Panc1 (cell line): ENCODE data around the gene EPHA7. TPM values are rescaled to one million over a fixed set of nuclear protein-coding genes. Genes with fewer than 3 reads are reported as not detected.

ENCODE experiments used
- ATAC-seq: fragments of 200-7000 bp; cut with Tn5 transposase; 2 replicates; pipeline ENCODE4 v1.9.1; 2020; ENCODE audit warnings: mild to moderate bottlenecking, moderate library complexity
- BruUV-seq: library from RNA; stranded (reverse); fragments of 400-500 nt; replicated peaks from 2 replicates; lab custom pipeline; 2021; lab: Mats Ljungman, UMichigan
- CTCF ChIA-PET: fragments of 300-600 bp; sonication (Branson Sonifier 250); formaldehyde crosslinking; loops from one replicate; lab custom pipeline; 2022; ENCODE audit warnings: antibody characterized with exemption; lab: Charles Lee
- POLR2A ChIA-PET: fragments of 300-600 bp; sonication (Branson Sonifier 250); formaldehyde crosslinking; loops from one replicate; lab custom pipeline; 2022; ENCODE audit warnings: antibody characterized with exemption; lab: Charles Lee
- DNase-seq: peaks from one replicate; pipeline ENCODE4 v3.0.0-alpha.2; 2010; ENCODE audit warnings: low read depth, low spot score
- H3K27ac ChIP-seq: 2 replicates; pipeline ENCODE4 v1.5.1; 2011; ENCODE audit warnings: mild to moderate bottlenecking, low read length, inconsistent platforms
- H3K27me3 ChIP-seq: fragments of 200-500 bp; sonication (Bioruptor generic); 2 replicates; pipeline ENCODE4 v1.6.0; 2014; ENCODE audit warnings: low read length, inconsistent platforms; ENCODE audit not compliant: control insufficient read depth, insufficient read depth
- H3K36me3 ChIP-seq: fragments of 200-500 bp; sonication (Bioruptor generic); 2 replicates; pipeline ENCODE4 v1.5.1; 2014; ENCODE audit warnings: inconsistent platforms, mild to moderate bottlenecking, low read length, moderate library complexity; ENCODE audit not compliant: control insufficient read depth, insufficient read depth
- H3K4me1 ChIP-seq: 2 replicates; pipeline ENCODE4 v1.5.1; 2011; ENCODE audit warnings: inconsistent platforms, mild to moderate bottlenecking, low read length, moderate library complexity; ENCODE audit not compliant: control insufficient read depth, insufficient read depth
- H3K4me3 ChIP-seq, 2 experiments: 2 replicates each; pipeline ENCODE4 v1.5.1; 2011 to 2012; ENCODE audit warnings: low read depth in 2 of 2, low read length in 2 of 2, mild to moderate bottlenecking in 2 of 2, inconsistent platforms in 1 of 2, moderate library complexity in 1 of 2
- H3K9me3 ChIP-seq: fragments of 200-500 bp; sonication (Bioruptor generic); 2 replicates; pipeline ENCODE4 v1.5.1; 2014; ENCODE audit warnings: low read depth, mild to moderate bottlenecking, inconsistent platforms, low read length, moderate library complexity; ENCODE audit not compliant: control insufficient read depth, insufficient read depth
- POLR2AphosphoS5 ChIP-seq: IDR thresholded peaks from 2 replicates; pipeline ENCODE4 v1.6.1; 2012; ENCODE audit warnings: mild to moderate bottlenecking, low read depth, low read length, moderate library complexity
- SIN3A ChIP-seq: IDR thresholded peaks from 2 replicates; pipeline ENCODE4 v1.6.1; 2012; ENCODE audit warnings: low read depth, mild to moderate bottlenecking, low read length, moderate library complexity, borderline replicate concordance; ENCODE audit not compliant: insufficient read depth
- TCF7L2 ChIP-seq: IDR thresholded peaks from 2 replicates; pipeline ENCODE4 v1.6.1; 2011; ENCODE audit warnings: mild to moderate bottlenecking, low read depth, low read length, inconsistent platforms
- in situ Hi-C: cut with HindIII; loops from 2 replicates; pipeline ENCODE4 v1.10.0; 2016; ENCODE audit warnings: low sequenced_read_pairs, low pct_unique_long_range_greater_than_20kb
- intact Hi-C: fragments of 100-400 bp; cut with micrococcal nuclease; formaldehyde crosslinking; loops from one replicate; pipeline ENCODE4 v1.10.0; 2022; ENCODE audit not compliant: unreplicated experiment
- total RNA-seq: library from RNA; stranded (reverse); gene quantifications from one replicate; pipeline ENCODE4 v1.2.1, GENCODE V29; 2021; ENCODE audit not compliant: unreplicated experiment
- TF ChIP-seq, protein P1 (sequence below): fragments of 450-650 bp; IDR thresholded peaks from 2 replicates; pipeline ENCODE4 v1.5.1; 2017; ENCODE audit warnings: mild to moderate bottlenecking
- TF ChIP-seq, protein P2 (sequence below), 2 experiments: IDR thresholded peaks; 2 replicates each; pipeline ENCODE4 v1.6.1; 2011 to 2012; ENCODE audit warnings: low read depth in 2 of 2, control low read depth in 1 of 2, low read length in 1 of 2, mild to moderate bottlenecking in 1 of 2, moderate library complexity in 1 of 2; ENCODE audit not compliant: insufficient read depth in 1 of 2

Gene EPHA7
- total RNA-seq, 1 experiment from 2014 or later, result 8.6 TPM

DNA sequence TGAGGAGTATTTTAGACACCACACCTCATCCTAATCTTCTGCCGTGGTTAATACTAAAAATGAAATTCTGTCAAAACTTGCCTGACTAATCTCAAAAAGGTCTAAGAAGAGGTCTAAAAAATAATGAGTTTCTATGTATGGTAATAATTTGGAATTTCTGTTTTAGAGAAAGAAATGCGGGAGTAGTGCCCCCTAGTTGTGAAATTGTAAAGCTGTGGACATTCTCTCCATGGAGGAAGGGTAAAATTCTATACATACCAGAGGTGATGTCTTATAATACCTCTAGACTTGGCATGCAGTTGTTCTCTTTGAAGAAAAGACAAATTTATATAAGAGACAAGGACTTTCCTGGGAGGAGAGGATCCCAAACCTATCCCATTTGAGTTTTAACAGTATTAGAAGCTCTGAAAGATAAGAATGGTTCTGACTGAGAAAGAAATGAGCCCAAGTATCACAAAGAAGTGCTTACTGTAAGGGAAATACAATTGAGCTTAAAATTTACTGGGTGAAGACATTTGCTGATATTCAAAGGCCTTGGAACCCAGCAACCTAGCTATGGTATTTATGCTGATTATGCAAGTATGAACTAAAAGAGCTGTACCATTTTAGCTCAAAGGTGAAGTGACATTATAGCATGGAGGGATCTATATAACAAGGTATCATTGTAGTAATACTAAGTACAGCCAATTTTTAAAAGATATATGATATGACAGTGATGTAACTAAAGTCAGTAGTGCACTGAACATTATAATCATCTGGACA lies 5.1 kb upstream of the EPHA7 start:
- H3K36me3 ChIP-seq, result no peaks in the 10 kb centered on the region; the same call in 1 of the 2 replicates
- DNase-seq (no peak), ATAC-seq (no peak)
- in situ Hi-C loops (no loop called here), intact Hi-C loops (loop anchor here (10.0 kb wide), 3 partner anchors 360 to 830 kb away; no protein-coding TSS in a partner anchor)
- no TSS peak for BruUV-seq
- H3K27me3 ChIP-seq, result peaks cover 6% of the 10 kb centered on the region
- H3K27ac ChIP-seq, result peak overlapping the region; percentile 72; the same call in 1 of the 2 replicates
- TF ChIP-seq, protein P1, sequence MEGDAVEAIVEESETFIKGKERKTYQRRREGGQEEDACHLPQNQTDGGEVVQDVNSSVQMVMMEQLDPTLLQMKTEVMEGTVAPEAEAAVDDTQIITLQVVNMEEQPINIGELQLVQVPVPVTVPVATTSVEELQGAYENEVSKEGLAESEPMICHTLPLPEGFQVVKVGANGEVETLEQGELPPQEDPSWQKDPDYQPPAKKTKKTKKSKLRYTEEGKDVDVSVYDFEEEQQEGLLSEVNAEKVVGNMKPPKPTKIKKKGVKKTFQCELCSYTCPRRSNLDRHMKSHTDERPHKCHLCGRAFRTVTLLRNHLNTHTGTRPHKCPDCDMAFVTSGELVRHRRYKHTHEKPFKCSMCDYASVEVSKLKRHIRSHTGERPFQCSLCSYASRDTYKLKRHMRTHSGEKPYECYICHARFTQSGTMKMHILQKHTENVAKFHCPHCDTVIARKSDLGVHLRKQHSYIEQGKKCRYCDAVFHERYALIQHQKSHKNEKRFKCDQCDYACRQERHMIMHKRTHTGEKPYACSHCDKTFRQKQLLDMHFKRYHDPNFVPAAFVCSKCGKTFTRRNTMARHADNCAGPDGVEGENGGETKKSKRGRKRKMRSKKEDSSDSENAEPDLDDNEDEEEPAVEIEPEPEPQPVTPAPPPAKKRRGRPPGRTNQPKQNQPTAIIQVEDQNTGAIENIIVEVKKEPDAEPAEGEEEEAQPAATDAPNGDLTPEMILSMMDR, result peak; percentile 54; the same call in 1 of the 2 replicates
- TF ChIP-seq, protein P2, sequence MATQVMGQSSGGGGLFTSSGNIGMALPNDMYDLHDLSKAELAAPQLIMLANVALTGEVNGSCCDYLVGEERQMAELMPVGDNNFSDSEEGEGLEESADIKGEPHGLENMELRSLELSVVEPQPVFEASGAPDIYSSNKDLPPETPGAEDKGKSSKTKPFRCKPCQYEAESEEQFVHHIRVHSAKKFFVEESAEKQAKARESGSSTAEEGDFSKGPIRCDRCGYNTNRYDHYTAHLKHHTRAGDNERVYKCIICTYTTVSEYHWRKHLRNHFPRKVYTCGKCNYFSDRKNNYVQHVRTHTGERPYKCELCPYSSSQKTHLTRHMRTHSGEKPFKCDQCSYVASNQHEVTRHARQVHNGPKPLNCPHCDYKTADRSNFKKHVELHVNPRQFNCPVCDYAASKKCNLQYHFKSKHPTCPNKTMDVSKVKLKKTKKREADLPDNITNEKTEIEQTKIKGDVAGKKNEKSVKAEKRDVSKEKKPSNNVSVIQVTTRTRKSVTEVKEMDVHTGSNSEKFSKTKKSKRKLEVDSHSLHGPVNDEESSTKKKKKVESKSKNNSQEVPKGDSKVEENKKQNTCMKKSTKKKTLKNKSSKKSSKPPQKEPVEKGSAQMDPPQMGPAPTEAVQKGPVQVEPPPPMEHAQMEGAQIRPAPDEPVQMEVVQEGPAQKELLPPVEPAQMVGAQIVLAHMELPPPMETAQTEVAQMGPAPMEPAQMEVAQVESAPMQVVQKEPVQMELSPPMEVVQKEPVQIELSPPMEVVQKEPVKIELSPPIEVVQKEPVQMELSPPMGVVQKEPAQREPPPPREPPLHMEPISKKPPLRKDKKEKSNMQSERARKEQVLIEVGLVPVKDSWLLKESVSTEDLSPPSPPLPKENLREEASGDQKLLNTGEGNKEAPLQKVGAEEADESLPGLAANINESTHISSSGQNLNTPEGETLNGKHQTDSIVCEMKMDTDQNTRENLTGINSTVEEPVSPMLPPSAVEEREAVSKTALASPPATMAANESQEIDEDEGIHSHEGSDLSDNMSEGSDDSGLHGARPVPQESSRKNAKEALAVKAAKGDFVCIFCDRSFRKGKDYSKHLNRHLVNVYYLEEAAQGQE (IDR thresholded peaks at IDR 0.05; ENCODE audit: insufficient read depth in 1 of 2, low read depth in 2 of 2, low read length in 1 of 2), result no peak
- TF ChIP-seq SIN3A, result no peak
- TF ChIP-seq TCF7L2, result no peak
- no peaks in the 10 kb centered on the region for H3K9me3 ChIP-seq
- peaks cover 5% of the 10 kb centered on the region; the same call in 1 of the 2 replicates for H3K4me1 ChIP-seq
- ChIA-PET CTCF (no interaction called here), POLR2A (no interaction called here)
- H3K4me3 ChIP-seq, result no peak overlapping the region

DNA sequence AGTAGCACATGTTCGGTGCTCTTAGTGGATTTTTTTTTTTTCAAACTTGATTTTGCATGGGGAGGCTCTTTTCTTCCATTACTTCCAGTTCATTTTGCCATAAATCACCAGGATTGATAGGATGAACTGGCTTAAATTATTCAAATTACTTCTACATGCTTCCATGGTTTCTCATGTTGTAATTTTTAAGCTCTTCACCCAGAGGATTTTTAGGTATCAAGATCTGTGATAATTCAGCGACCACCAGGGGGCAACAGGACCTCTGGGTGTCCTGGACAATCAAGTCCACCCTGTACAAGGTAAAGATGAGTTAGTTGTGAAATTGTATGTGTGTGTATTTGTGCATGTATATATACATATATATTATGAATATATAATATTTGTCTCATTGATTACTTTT lies 4.2 kb upstream of the EPHA7 start:
- BruUV-seq, result no TSS peak
- POLR2A ChIA-PET, result interaction anchor here (0.6 kb wide), 1 partner anchor 360 kb away, joined by 3 read pairs; no protein-coding TSS in a partner anchor
- Histone ChIP-seq H3K27ac (no peak overlapping the region; the same call in 1 of the 2 replicates), H3K4me3 (no peak overlapping the region), H3K36me3 (no peaks in the 10 kb centered on the region; the same call in 1 of the 2 replicates), H3K4me1 (peaks cover 5% of the 10 kb centered on the region; the same call in 1 of the 2 replicates), H3K9me3 (no peaks in the 10 kb centered on the region), H3K27me3 (peaks cover 6% of the 10 kb centered on the region)
- ATAC-seq (no peak), DNase-seq (no peak)
- CTCF ChIA-PET, result interaction anchor here (0.7 kb wide), 2 partner anchors 54 to 253 kb away, joined by 3 read pairs; no protein-coding TSS in a partner anchor
- in situ Hi-C loops (no loop called here), intact Hi-C loops (loop anchor here (10.0 kb wide), 3 partner anchors 361 to 831 kb away; no protein-coding TSS in a partner anchor)
- TF ChIP-seq, protein P1, result peak; percentile 41; the same call in 1 of the 2 replicates
- TF ChIP-seq SIN3A (no peak), POLR2AphosphoS5 (no peak), TCF7L2 (no peak)
- TF ChIP-seq, protein P2 (IDR thresholded peaks at IDR 0.05; ENCODE audit: insufficient read depth in 1 of 2, low read depth in 2 of 2, low read length in 1 of 2), result no peak
